GM23338 (cell line): ENCODE data around the gene PHKA2. TPM values are rescaled to one million over a fixed set of nuclear protein-coding genes. Genes with fewer than 3 reads are reported as not detected.

ENCODE experiments used
- ATAC-seq: fragments of 200-7000 bp; cut with Tn5 transposase; 3 replicates; pipeline ENCODE4 v1.9.1; 2020
- DNase-seq: peaks from one replicate; pipeline ENCODE4 v3.0.0-alpha.2; 2015; ENCODE audit warnings: low spot score
- H2AFZ ChIP-seq: fragments of 200-600 bp; sonication (generic); 2 replicates; pipeline ENCODE4 v1.8.0; 2016; ENCODE audit warnings: antibody characterized with exemption, mild to moderate bottlenecking, moderate library complexity
- H3F3A ChIP-seq: fragments of 200-600 bp; sonication (generic); replicated peaks from 2 replicates; pipeline ENCODE4 v1.8.0; 2017; ENCODE audit warnings: antibody characterized with exemption, mixed run types, low read depth
- H3K27ac ChIP-seq: fragments of 200-600 bp; sonication (generic); 2 replicates; pipeline ENCODE4 v1.6.1; 2016; ENCODE audit warnings: low read depth
- H3K27me3 ChIP-seq: fragments of 200-600 bp; sonication (generic); 2 replicates; pipeline ENCODE4 v1.8.0; 2016; ENCODE audit warnings: mild to moderate bottlenecking, mixed run types, moderate library complexity; ENCODE audit not compliant: insufficient read depth
- H3K36me3 ChIP-seq: fragments of 200-600 bp; sonication (generic); 2 replicates; pipeline ENCODE4 v1.8.0; 2016; ENCODE audit warnings: mild to moderate bottlenecking; ENCODE audit not compliant: insufficient read depth
- H3K4me1 ChIP-seq: fragments of 200-600 bp; sonication (generic); 2 replicates; pipeline ENCODE4 v1.8.0; 2016; ENCODE audit warnings: mild to moderate bottlenecking, moderate library complexity; ENCODE audit not compliant: insufficient read depth
- H3K4me2 ChIP-seq: fragments of 200-600 bp; sonication (generic); 2 replicates; pipeline ENCODE4 v1.7.1; 2017; ENCODE audit warnings: mixed run types
- H3K4me3 ChIP-seq: fragments of 200-600 bp; sonication (generic); 2 replicates; pipeline ENCODE4 v1.6.1; 2016; ENCODE audit warnings: mixed run types
- H3K79me2 ChIP-seq: fragments of 200-600 bp; sonication (generic); replicated peaks from 2 replicates; pipeline ENCODE4 v1.8.0; 2017; ENCODE audit warnings: mild to moderate bottlenecking; ENCODE audit not compliant: insufficient read depth
- H3K9me2 ChIP-seq: fragments of 200-600 bp; sonication (generic); 2 replicates; pipeline ENCODE4 v1.8.0; 2017; ENCODE audit not compliant: insufficient read depth
- H4K20me1 ChIP-seq: fragments of 200-600 bp; sonication (generic); replicated peaks from 2 replicates; pipeline ENCODE4 v1.8.0; 2017; ENCODE audit warnings: mild to moderate bottlenecking; ENCODE audit not compliant: insufficient read depth
- H3K27ac Mint-ChIP-seq: 2 replicates; pipeline ENCODE4 v1.8.0; 2020; ENCODE audit warnings: inconsistent platforms, mild to moderate bottlenecking, moderate library complexity, mixed read lengths
- H3K27me3 Mint-ChIP-seq: 3 replicates; pipeline ENCODE4 v1.8.0; 2022; ENCODE audit warnings: low read depth, mild to moderate bottlenecking, moderate library complexity, mixed read lengths, inconsistent platforms; ENCODE audit not compliant: insufficient read depth, poor library complexity
- H3K36me3 Mint-ChIP-seq: 3 replicates; pipeline ENCODE4 v1.8.0; 2021; ENCODE audit warnings: low read depth, mild to moderate bottlenecking, inconsistent platforms, moderate library complexity, mixed read lengths
- H3K4me1 Mint-ChIP-seq: 3 replicates; pipeline ENCODE4 v1.8.0; 2020; ENCODE audit warnings: mild to moderate bottlenecking, inconsistent platforms, mixed read lengths
- H3K4me3 Mint-ChIP-seq: 3 replicates; pipeline ENCODE4 v1.8.0; 2021; ENCODE audit warnings: moderate library complexity, mild to moderate bottlenecking, inconsistent platforms, mixed read lengths
- H3K9me3 Mint-ChIP-seq: 3 replicates; pipeline ENCODE4 v1.8.0; 2020; ENCODE audit warnings: moderate library complexity, mild to moderate bottlenecking, inconsistent platforms, mixed read lengths
- CREB1 ChIP-seq: fragments of 250-450 bp; sonication (Bioruptor Pico); IDR thresholded peaks from 2 replicates; pipeline ENCODE4 v1.5.0; 2020; ENCODE audit warnings: low read depth, mild to moderate bottlenecking, moderate library complexity
- CTCF ChIP-seq, 2 experiments: fragments of 200-600 bp in 1 of 2; sonication (generic) in 1 of 2; conservative IDR thresholded peaks; 2 replicates each; pipeline versions ENCODE4 v1.5.1 to v1.6.1; 2016 to 2017; ENCODE audit warnings: antibody characterized with exemption in 2 of 2, low read depth in 2 of 2, mild to moderate bottlenecking in 2 of 2, moderate library complexity in 1 of 2
- ETS1 ChIP-seq: IDR thresholded peaks from 2 replicates; pipeline ENCODE4 v1.6.1; 2016; ENCODE audit warnings: antibody characterized with exemption
- EZH2 ChIP-seq: fragments of 200-600 bp; sonication (generic); IDR thresholded peaks from one replicate; pipeline ENCODE4 v1.8.0; 2017; ENCODE audit warnings: antibody characterized with exemption, mild to moderate bottlenecking, low read depth; ENCODE audit not compliant: unreplicated experiment
- EZH2phosphoT487 ChIP-seq: fragments of 200-600 bp; sonication (generic); IDR thresholded peaks from one replicate; pipeline ENCODE4 v1.8.1; 2018; ENCODE audit warnings: antibody characterized with exemption; ENCODE audit not compliant: unreplicated experiment
- JUNB ChIP-seq: IDR thresholded peaks from one replicate; pipeline ENCODE4 v1.6.1; 2016; ENCODE audit warnings: antibody characterized with exemption; ENCODE audit not compliant: unreplicated experiment
- POLR2AphosphoS5 ChIP-seq: IDR thresholded peaks from 2 replicates; pipeline ENCODE4 v1.6.1; 2016; ENCODE audit warnings: antibody characterized with exemption, low read depth
- REST ChIP-seq: IDR thresholded peaks from one replicate; pipeline ENCODE4 v1.6.1; 2018; ENCODE audit warnings: antibody characterized with exemption; ENCODE audit not compliant: unreplicated experiment
- STAT1 ChIP-seq: IDR thresholded peaks from one replicate; pipeline ENCODE4 v1.6.1; 2016; ENCODE audit warnings: antibody characterized with exemption; ENCODE audit not compliant: unreplicated experiment
- ZNF114 ChIP-seq: fragments of 250-450 bp; sonication (Bioruptor Pico); IDR thresholded peaks from 2 replicates; pipeline ENCODE4 v1.5.0; 2020; ENCODE audit warnings: mild to moderate bottlenecking, moderate library complexity
- ZNF462 ChIP-seq: fragments of 250-450 bp; sonication (Bioruptor Pico); IDR thresholded peaks from 2 replicates; pipeline ENCODE4 v1.5.0; 2020; ENCODE audit warnings: mild to moderate bottlenecking, moderate library complexity
- polyA plus RNA-seq: library from polyadenylated mRNA; unstranded; fragments of >200 nt; fragmentation: Nextera tagmentation; extraction: Ambion mirVana; gene quantifications from 2 replicates; pipeline ENCODE4 v1.2.1, GENCODE V29; 2016
- total RNA-seq: library from RNA; depleted of rRNA; stranded (reverse); fragments of >200 nt; shearing (Covaris generic); gene quantifications from 2 replicates; pipeline ENCODE4 v1.2.3, GENCODE V29; 2014

PHKA2 gene
- total and polyA plus RNA-seq, 2 experiments from 2014 or later = 8.0 to 23.9 TPM

GRCh38 chrX:18998653-18999052, 14.7 kb upstream of the PHKA2 start:
- peaks cover 32% of the 10 kb centered on the region; the same call in 1 of the 2 replicates for H3K4me1 ChIP-seq
- Mint-ChIP-seq H3K4me1 (peaks cover 23% of the 10 kb centered on the region), H3K27ac (peak overlapping the region; percentile 81; the same call in 1 of the 2 replicates), H3K27me3 (no peaks in the 10 kb centered on the region), H3K4me3 (no peak overlapping the region), H3K36me3 (peaks cover 4% of the 10 kb centered on the region; the same call in 1 of the 3 replicates), H3K9me3 (no peaks in the 10 kb centered on the region)
- H3K79me2 ChIP-seq = no peaks in the 10 kb centered on the region
- H3F3A ChIP-seq = no peaks in the 10 kb centered on the region
- ATAC-seq (no peak), DNase-seq (no peak)
- H3K9me2 ChIP-seq = no peaks in the 10 kb centered on the region
- TF ChIP-seq ZNF114 (CRISPR knock-in tag) (no peak), ETS1 (no peak), POLR2AphosphoS5 (no peak), ZNF462 (CRISPR knock-in tag) (no peak), JUNB (no peak), STAT1 (no peak), REST (no peak), CREB1 (CRISPR knock-in tag) (no peak), EZH2 (no peak), CTCF (conservative IDR thresholded peaks at IDR 0.05; ENCODE audit: low read depth in 2 of 2) (no peak), EZH2phosphoT487 (no peak)
- no peak overlapping the region for H3K4me3 ChIP-seq
- no peak overlapping the region for H2AFZ ChIP-seq
- no peak overlapping the region for H3K4me2 ChIP-seq
- no peaks in the 10 kb centered on the region for H3K36me3 ChIP-seq
- no peaks in the 10 kb centered on the region for H4K20me1 ChIP-seq
- H3K27me3 ChIP-seq = no peaks in the 10 kb centered on the region
- peak overlapping the region; percentile 23; the same call in 1 of the 2 replicates for H3K27ac ChIP-seq
